ENCODE measurements around the gene RBMS1. TPM values are rescaled to one million over a fixed set of nuclear protein-coding genes. Genes with fewer than 3 reads are reported as not detected.

Gene RBMS1
- total and polyA plus RNA-seq, 2 of the 4 experiments (the other 2 are of a cell fraction) = 43.5 to 64.9 TPM

- Histone ChIP-seq H3K4me3 (ENCODE audit: insufficient read depth, low read depth, low read length) (no peak overlapping the region), H2BK15ac (ENCODE audit: low read depth, low read length) (no peak overlapping the region), H2BK5ac (ENCODE audit: low read depth, low read length, poor library complexity, severe bottlenecking) (no peak overlapping the region), H3K4ac (ENCODE audit: low read depth, low read length) (no peak overlapping the region), H4K91ac (ENCODE audit: insufficient read depth, low read depth, low read length) (no peak overlapping the region), H3K18ac (ENCODE audit: low read depth, low read length) (no peak overlapping the region), H3K9me1 (ENCODE audit: insufficient read depth, low read length) (peaks cover 25% of the 10 kb centered on the region), H3K79me1 (ENCODE audit: low read depth in 1 of 2, low read length in 2 of 2) (peaks cover 13 to 75% of the 10 kb centered on the region in 2 experiments), H2BK20ac (ENCODE audit: low read depth, low read length) (no peak overlapping the region), H3K27ac (ENCODE audit: insufficient read depth, low read length) (no peak overlapping the region), H4K5ac (ENCODE audit: low read depth, low read length) (no peak overlapping the region), H3K36me3 (ENCODE audit: control insufficient read depth, insufficient read depth, low read length) (peaks cover 3% of the 10 kb centered on the region), H4K20me1 (ENCODE audit: insufficient read depth, low read length) (peaks cover 76% of the 10 kb centered on the region), H3K56ac (ENCODE audit: extremely low read depth, insufficient read depth, low read length) (no peak overlapping the region), H2AK5ac (ENCODE audit: low read depth, low read length) (no peak overlapping the region), H3K23ac (ENCODE audit: low read depth, low read length) (peak overlapping the region; percentile 17; the same call in 1 of the 2 replicates), H4K8ac (ENCODE audit: low read depth in 2 of 2, low read length in 2 of 2) (no peak overlapping the region), H3K27me3 (ENCODE audit: control insufficient read depth, insufficient read depth, low read length) (no peaks in the 10 kb centered on the region), H3K4me1 (ENCODE audit: control insufficient read depth, insufficient read depth, low read length) (peaks cover 30% of the 10 kb centered on the region), H3K9me3 (ENCODE audit: control insufficient read depth, insufficient read depth, low read length) (no peaks in the 10 kb centered on the region), H2AK9ac (replicated peaks; ENCODE audit: low read depth, low read length, poor library complexity) (no peak overlapping the region), H3K14ac (replicated peaks; ENCODE audit: low read depth, low read length) (no peak overlapping the region), H3K4me2 (ENCODE audit: low read depth, low read length) (peak overlapping the region; percentile 40; the same call in 1 of the 2 replicates), H3K9ac (ENCODE audit: low read depth, low read length) (no peak overlapping the region), H2BK120ac (ENCODE audit: low read depth, low read length) (no peak overlapping the region), H2AFZ (replicated peaks; ENCODE audit: low read length, poor library complexity) (no peak overlapping the region)
- dilution Hi-C loops (cut with HindIII; ENCODE audit: low sequenced_read_pairs, unreplicated experiment) (no loop called here), in situ Hi-C loops (cut with MboI; ENCODE audit: low sequenced_read_pairs) (no loop called here), intact Hi-C loops (cut with micrococcal nuclease) (no loop called here)
- no CpG with 5 or more reads among the region's 1 CpG for WGBS, 2 experiments (ENCODE audit: extremely low coverage in 2 of 2, insufficient read length in 1 of 2)
- ChIA-PET POLR2A (ENCODE audit: unreplicated experiment) (interaction anchor here (0.6 kb wide), 1 partner anchor 648 kb away, joined by 3 read pairs; no protein-coding TSS in a partner anchor), CTCF (interaction anchor here (1.5 kb wide), 1 partner anchor 12 kb away, joined by 5 read pairs; no protein-coding TSS in a partner anchor)
- TF ChIP-seq CEBPB (IDR thresholded peaks at IDR 0.05; ENCODE audit: low read depth, low read length) (peak; percentile 66), NFE2L2 (IDR thresholded peaks at IDR 0.05; ENCODE audit: low read depth, low read length) (peak; percentile 23; the same call in 1 of the 2 replicates), CHD1 (IDR thresholded peaks at IDR 0.05; ENCODE audit: low read depth, low read length) (no peak), MAZ (IDR thresholded peaks at IDR 0.05; ENCODE audit: borderline replicate concordance, low read depth, low read length) (no peak)
- peak; percentile 57 for ATAC-seq (ENCODE audit: low read depth)
- no TSS peak for BruUV-seq (replicated peaks)
- DNase-seq = peak; percentile 77
Observed at GRCh38 chr2:160336105-160336504, 157.5 kb downstream of the RBMS1 start.

Measured in IMR-90 (cell line).